Esophagus squamous epithelium (tissue), 5 donors: Measurements from ENCODE around the gene VIPR1. TPM values are rescaled to one million over a fixed set of nuclear protein-coding genes. Genes with fewer than 3 reads are reported as not detected.

Experiments
- DNase-seq: peaks from one replicate; lab custom pipeline; 2025; lab: John Stamatoyannopoulos, UW
- H3K27ac ChIP-seq, 4 donors: fragments of 200-600 bp; sonication (generic); one replicate each; pipeline ENCODE4 v1.5.1; 2016 to 2019; ENCODE audit warnings: mild to moderate bottlenecking in 1 of 4
- H3K27me3 ChIP-seq, 4 donors: fragments of 200-600 bp; sonication (generic); 1 replicate in 3 of 4; 2 replicates in 1 of 4; pipeline versions ENCODE4 v1.5.1 to v1.6.0; 2017 to 2021; ENCODE audit warnings: antibody characterized with exemption in 1 of 4
- H3K36me3 ChIP-seq, 3 donors: fragments of 200-600 bp; sonication (generic); one replicate each; pipeline ENCODE4 v1.5.1; 2016 to 2019
- H3K4me1 ChIP-seq, 3 donors: fragments of 200-600 bp; sonication (generic); one replicate each; pipeline ENCODE4 v1.5.1; 2017 to 2019
- H3K4me3 ChIP-seq, 4 donors: fragments of 200-600 bp; sonication (generic); 1 replicate in 3 of 4; 2 replicates in 1 of 4; pipeline ENCODE4 v1.5.1; 2016 to 2019; ENCODE audit warnings: mild to moderate bottlenecking in 2 of 4, moderate library complexity in 1 of 4
- H3K9me3 ChIP-seq, 3 donors: fragments of 200-600 bp; sonication (generic); one replicate each; pipeline ENCODE4 v1.5.1; 2016 to 2019
- POLR2A ChIP-seq, 4 donors: fragments of 450-650 bp; IDR thresholded peaks; one replicate each; pipeline ENCODE4 v1.6.1; 2017; ENCODE audit warnings: antibody characterized with exemption in 4 of 4, mild to moderate bottlenecking in 4 of 4, moderate library complexity in 3 of 4
- WGBS, 2 donors: methylation state at CpG; one replicate each; pipeline ENCODE4 v1.1.5; 2018; 5-methylcytosine and 5-hydroxymethylcytosine counted together
- intact Hi-C: fragments of 100-400 bp; cut with DNase I; formaldehyde crosslinking; loops from one replicate; pipeline ENCODE4 v1.15.0; 2022
- total RNA-seq, 4 donors: library from RNA; depleted of rRNA; stranded (reverse); fragments of >200 nt; gene quantifications; one replicate each; pipeline ENCODE4 v1.1.0, GENCODE V29; 2016
- TF ChIP-seq, protein P1 (sequence below), 6 experiments: fragments of 450-650 bp in 4 of 6; fragments of 200-600 bp in 2 of 6; sonication (generic) in 2 of 6; IDR thresholded peaks; one replicate each; pipeline ENCODE4 v1.5.1; 2016 to 2019; ENCODE audit warnings: antibody characterized with exemption in 6 of 6, mild to moderate bottlenecking in 4 of 6, moderate library complexity in 4 of 6
- donor health status: DM: yes; HTN: yes; CAD: no.

VIPR1 gene
- total RNA-seq, 4 donors from 2014 or later: 3.6 to 15.4 (median 8.6) TPM

DNA sequence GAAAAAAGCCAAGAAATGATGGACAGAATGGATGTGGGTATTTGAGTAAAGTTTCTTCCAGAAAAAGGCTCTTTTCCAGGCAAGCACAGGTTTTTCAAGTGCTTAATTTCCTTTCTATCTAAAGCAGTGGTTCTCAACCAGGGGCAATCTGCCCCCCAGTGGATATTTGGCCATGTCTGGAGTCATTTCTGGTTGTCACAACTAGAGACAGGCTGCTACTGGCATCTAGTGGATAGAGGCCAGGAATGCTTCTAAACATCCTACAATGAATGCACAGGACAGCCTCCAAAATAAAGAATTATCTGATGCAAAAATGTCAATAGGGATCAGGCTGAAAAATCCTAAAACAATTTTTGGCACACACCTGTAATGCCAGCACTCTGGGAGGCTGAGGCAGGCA lies 55.4 kb downstream of the VIPR1 start:
- H3K4me3 ChIP-seq: no peak overlapping the region
- DNase-seq: no peak
- H3K9me3 ChIP-seq: no peaks in the 10 kb centered on the region
- no peaks in the 10 kb centered on the region for H3K27me3 ChIP-seq
- no peak overlapping the region for H3K27ac ChIP-seq
- intact Hi-C loops: no loop called here
- no peaks in the 10 kb centered on the region for H3K4me1 ChIP-seq
- TF ChIP-seq, protein P1, sequence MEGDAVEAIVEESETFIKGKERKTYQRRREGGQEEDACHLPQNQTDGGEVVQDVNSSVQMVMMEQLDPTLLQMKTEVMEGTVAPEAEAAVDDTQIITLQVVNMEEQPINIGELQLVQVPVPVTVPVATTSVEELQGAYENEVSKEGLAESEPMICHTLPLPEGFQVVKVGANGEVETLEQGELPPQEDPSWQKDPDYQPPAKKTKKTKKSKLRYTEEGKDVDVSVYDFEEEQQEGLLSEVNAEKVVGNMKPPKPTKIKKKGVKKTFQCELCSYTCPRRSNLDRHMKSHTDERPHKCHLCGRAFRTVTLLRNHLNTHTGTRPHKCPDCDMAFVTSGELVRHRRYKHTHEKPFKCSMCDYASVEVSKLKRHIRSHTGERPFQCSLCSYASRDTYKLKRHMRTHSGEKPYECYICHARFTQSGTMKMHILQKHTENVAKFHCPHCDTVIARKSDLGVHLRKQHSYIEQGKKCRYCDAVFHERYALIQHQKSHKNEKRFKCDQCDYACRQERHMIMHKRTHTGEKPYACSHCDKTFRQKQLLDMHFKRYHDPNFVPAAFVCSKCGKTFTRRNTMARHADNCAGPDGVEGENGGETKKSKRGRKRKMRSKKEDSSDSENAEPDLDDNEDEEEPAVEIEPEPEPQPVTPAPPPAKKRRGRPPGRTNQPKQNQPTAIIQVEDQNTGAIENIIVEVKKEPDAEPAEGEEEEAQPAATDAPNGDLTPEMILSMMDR (IDR thresholded peaks at IDR 0.05): peak in 1 of 6 experiments; percentile 12
- TF ChIP-seq POLR2A (IDR thresholded peaks at IDR 0.05): no peak
- peaks cover 16 to 99% (median 23%) of the 10 kb centered on the region in 3 donors for H3K36me3 ChIP-seq

DNA sequence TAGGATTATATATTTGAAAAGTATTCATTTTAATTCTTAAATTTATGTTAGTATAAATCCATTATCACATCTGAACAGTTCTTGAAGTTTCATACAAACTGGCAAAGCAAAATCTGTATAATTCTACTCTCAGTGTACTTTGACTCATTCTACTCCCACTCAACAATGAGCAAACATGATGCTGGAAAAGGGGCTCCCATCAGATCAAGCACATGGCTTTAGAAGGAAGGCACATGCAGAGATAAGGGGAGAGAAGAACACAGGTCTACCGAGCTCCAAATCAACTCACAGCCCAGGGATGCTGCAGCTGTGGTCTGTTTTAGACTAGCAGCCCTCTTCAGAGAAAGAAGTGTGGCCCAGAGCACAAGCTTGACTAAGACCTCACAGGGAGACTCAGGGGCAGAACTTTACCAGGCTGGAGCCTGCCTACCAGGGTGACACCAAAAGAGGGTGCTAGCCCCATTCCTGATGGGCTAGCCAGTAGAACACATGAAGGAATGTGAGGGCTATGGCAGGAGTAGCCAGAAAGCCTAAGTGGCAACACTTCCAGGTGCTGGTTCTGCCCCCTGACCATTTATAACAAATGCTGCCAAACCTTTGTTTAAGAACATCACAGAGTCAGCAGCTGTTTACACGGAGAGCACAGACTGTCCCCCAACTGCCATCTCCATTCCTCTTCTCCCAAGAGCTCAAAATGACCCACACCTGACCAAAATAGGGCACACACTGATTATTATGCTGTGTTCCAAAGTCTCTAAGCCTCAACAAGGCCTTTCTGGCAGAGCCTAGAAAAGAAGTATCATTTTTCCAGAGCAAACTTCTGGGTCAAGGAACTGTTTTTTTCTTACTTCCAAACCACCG lies 59.8 kb downstream of the VIPR1 start:
- peaks cover 0 to 97% (median 27%) of the 10 kb centered on the region in 3 donors for H3K36me3 ChIP-seq
- 67 to 75% methylated on average over 3 of the region's 3 CpGs for WGBS, 2 donors
- intact Hi-C loops: no loop called here
- H3K27me3 ChIP-seq: no peaks in the 10 kb centered on the region
- no peaks in the 10 kb centered on the region for H3K4me1 ChIP-seq
- no peak for TF ChIP-seq POLR2A (IDR thresholded peaks at IDR 0.05)
- TF ChIP-seq, protein P1 (IDR thresholded peaks at IDR 0.05): no peak
- H3K4me3 ChIP-seq: no peak overlapping the region
- peak overlapping the region in 3 of 4 donors; percentile 21 to 39 (median 35) for H3K27ac ChIP-seq
- no peaks in the 10 kb centered on the region for H3K9me3 ChIP-seq
- DNase-seq: no peak

- WGBS, 2 donors: 77 to 83% methylated on average over 2 of the region's 2 CpGs
- Histone ChIP-seq H3K27me3 (no peaks in the 10 kb centered on the region), H3K4me1 (no peaks in the 10 kb centered on the region), H3K9me3 (peaks cover 0 to under 1% (median under 1%) of the 10 kb centered on the region in 3 donors), H3K4me3 (no peak overlapping the region), H3K27ac (no peak overlapping the region), H3K36me3 (peaks cover 0 to 69% (median 9%) of the 10 kb centered on the region in 3 donors)
- DNase-seq: no peak
- TF ChIP-seq, protein P1 (IDR thresholded peaks at IDR 0.05): no peak
- no peak for TF ChIP-seq POLR2A (IDR thresholded peaks at IDR 0.05)
- intact Hi-C loops: no loop called here
These were observed 67.2 kb downstream of the VIPR1 start for GRCh38 chr3:42569593-42570142.

- H3K4me3 ChIP-seq: no peak overlapping the region
- intact Hi-C loops: no loop called here
- H3K27ac ChIP-seq: no peak overlapping the region
- H3K4me1 ChIP-seq: no peaks in the 10 kb centered on the region
- no peak for DNase-seq
- TF ChIP-seq POLR2A (IDR thresholded peaks at IDR 0.05): no peak
- TF ChIP-seq, protein P1 (IDR thresholded peaks at IDR 0.05): peak in 4 of 6 experiments; percentile 11 to 49 (median 19)
- WGBS, 2 donors: 49 to 77% methylated on average over 3 of the region's 3 CpGs
- no peaks in the 10 kb centered on the region for H3K27me3 ChIP-seq
- peaks cover 0 to 47% (median under 1%) of the 10 kb centered on the region in 3 donors for H3K36me3 ChIP-seq
- peaks cover 0 to 12% (median 9%) of the 10 kb centered on the region in 3 donors for H3K9me3 ChIP-seq
These were observed 69.8 kb downstream of the VIPR1 start for GRCh38 chr3:42572278-42572677.

GRCh38 chr3:42575137-42575741 lies 72.8 kb downstream of the VIPR1 start:
- DNase-seq: no peak
- Histone ChIP-seq H3K36me3 (peaks cover 0 to 21% (median 0%) of the 10 kb centered on the region in 3 donors), H3K4me3 (no peak overlapping the region), H3K9me3 (peaks cover 0 to 12% (median 9%) of the 10 kb centered on the region in 3 donors), H3K4me1 (peaks cover 0 to 7% (median 0%) of the 10 kb centered on the region in 3 donors), H3K27me3 (no peaks in the 10 kb centered on the region), H3K27ac (no peak overlapping the region)
- intact Hi-C loops: no loop called here
- TF ChIP-seq POLR2A (IDR thresholded peaks at IDR 0.05): no peak
- TF ChIP-seq, protein P1 (IDR thresholded peaks at IDR 0.05): no peak
